HUDEP-2 (cell line): ENCODE results near the gene PPP1R14C.
"Not testable (repeated sequence)": the region's sequence is repeated elsewhere in the genome, so short reads cannot be mapped to it uniquely, and the experiment has no call there.

Experiments used
- DNase-seq, 76 experiments: peaks; one replicate each; lab custom pipeline; 2025; ENCODE audit not compliant: unreplicated experiment in 76 of 76; lab: John Stamatoyannopoulos, UW

Gene PPP1R14C

GRCh38 chr6:150165020-150165702 lies 22.3 kb downstream of the PPP1R14C start:
- DNase-seq: no peak

GRCh38 chr6:150167479-150167873 lies 24.6 kb downstream of the PPP1R14C start:
- DNase-seq: no peak

- DNase-seq: no peak
Observed at GRCh38 chr6:150169181-150169580, 26.3 kb downstream of the PPP1R14C start.

- no peak for DNase-seq
Observed at GRCh38 chr6:150169609-150170008, 26.8 kb downstream of the PPP1R14C start.

- no peak for DNase-seq
Observed at GRCh38 chr6:150172929-150173328, 30.1 kb downstream of the PPP1R14C start.

GRCh38 chr6:150175586-150176151 lies 32.8 kb downstream of the PPP1R14C start:
- no peak for DNase-seq

GRCh38 chr6:150176152-150176551 lies 33.3 kb downstream of the PPP1R14C start:
- DNase-seq: no peak

- no peak for DNase-seq
Observed at GRCh38 chr6:150176659-150177058, 33.8 kb downstream of the PPP1R14C start.

GRCh38 chr6:150177259-150177951 lies 34.6 kb downstream of the PPP1R14C start:
- no peak for DNase-seq

- DNase-seq: no peak
Observed at GRCh38 chr6:150177952-150178520, 35.2 kb downstream of the PPP1R14C start.

- DNase-seq: no peak
Observed at GRCh38 chr6:150179030-150179429, 36.2 kb downstream of the PPP1R14C start.

- not testable (repeated sequence) for DNase-seq
Observed at GRCh38 chr6:150179907-150180424, 37.1 kb downstream of the PPP1R14C start.

- no peak for DNase-seq
Observed at GRCh38 chr6:150180517-150180916, 37.7 kb downstream of the PPP1R14C start.

GRCh38 chr6:150182460-150183078 lies 39.7 kb downstream of the PPP1R14C start:
- no peak for DNase-seq

- DNase-seq: no peak
Observed at GRCh38 chr6:150183105-150183504, 40.3 kb downstream of the PPP1R14C start.

- DNase-seq: no peak
Observed at GRCh38 chr6:150183966-150184365, 41.1 kb downstream of the PPP1R14C start.

GRCh38 chr6:150184850-150185731 lies 42.2 kb downstream of the PPP1R14C start:
- no peak for DNase-seq

- DNase-seq: no peak
Observed at GRCh38 chr6:150185732-150186117, 42.9 kb downstream of the PPP1R14C start.

GRCh38 chr6:150186129-150186898 lies 43.5 kb downstream of the PPP1R14C start:
- DNase-seq: no peak
